Stimulated activated CD4-positive, alpha-beta T cell treated with anti-CD3 and anti-CD28 coated beads, TNF-alpha, amount 100 ng/mL, for 1 hour (primary cell): Measurements from ENCODE around the gene PUM2.

Experiments
- DNase-seq, 3 donors: peaks; one replicate each; pipeline ENCODE4 v3.0.0-alpha.2; 2020; ENCODE audit warnings: low read depth in 3 of 3, low spot score in 1 of 3

The PUM2 gene

GRCh38 chr2:20218331-20219320 lies 132.0 kb downstream of the PUM2 start:
- DNase-seq: no peak

DNA sequence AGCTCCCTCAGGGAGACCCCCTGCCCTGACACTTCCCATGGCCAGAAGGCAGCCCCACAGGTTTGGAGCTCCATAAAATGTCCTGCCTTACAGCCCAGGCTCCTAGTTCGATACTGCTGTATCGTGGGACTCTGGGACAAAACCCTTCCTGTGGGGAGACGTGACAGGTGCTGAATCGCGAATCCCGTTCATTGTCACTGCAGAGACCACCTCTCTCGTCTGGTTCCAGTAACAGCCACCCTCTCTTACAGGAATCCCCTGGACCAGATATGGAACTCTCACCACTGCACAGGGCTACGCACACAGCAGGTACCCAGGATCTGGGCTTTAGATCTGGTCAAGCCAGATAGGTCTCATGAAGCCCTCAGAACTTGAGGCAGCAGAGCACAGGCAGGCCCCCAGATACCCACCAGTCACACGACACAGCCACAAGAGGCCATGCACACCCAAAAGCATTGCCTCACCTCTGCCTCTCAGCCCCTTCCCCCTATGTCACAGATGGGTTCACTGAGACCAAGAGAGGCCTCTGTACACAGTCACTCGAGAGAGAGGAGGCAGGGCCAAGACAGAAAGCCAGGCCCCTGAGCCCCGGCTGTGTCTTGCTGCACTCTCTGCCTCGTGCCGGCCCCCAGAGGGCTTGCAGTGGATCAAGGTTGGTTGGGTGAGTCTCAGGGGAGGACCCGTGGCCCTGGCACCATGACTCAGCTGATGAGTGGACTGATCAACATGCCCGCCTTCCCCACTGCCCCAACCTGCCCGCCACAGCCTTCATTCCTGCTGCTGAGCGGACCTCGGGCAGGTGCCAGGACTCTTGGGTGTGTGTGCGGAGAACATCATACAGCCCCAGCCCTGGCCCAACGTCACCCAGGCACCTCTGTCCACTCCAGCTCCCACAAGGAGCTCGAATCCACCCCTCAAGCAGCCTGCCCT lies 133.3 kb downstream of the PUM2 start:
- DNase-seq: no peak

GRCh38 chr2:20216130-20217025 lies 134.3 kb downstream of the PUM2 start:
- no peak for DNase-seq

DNA sequence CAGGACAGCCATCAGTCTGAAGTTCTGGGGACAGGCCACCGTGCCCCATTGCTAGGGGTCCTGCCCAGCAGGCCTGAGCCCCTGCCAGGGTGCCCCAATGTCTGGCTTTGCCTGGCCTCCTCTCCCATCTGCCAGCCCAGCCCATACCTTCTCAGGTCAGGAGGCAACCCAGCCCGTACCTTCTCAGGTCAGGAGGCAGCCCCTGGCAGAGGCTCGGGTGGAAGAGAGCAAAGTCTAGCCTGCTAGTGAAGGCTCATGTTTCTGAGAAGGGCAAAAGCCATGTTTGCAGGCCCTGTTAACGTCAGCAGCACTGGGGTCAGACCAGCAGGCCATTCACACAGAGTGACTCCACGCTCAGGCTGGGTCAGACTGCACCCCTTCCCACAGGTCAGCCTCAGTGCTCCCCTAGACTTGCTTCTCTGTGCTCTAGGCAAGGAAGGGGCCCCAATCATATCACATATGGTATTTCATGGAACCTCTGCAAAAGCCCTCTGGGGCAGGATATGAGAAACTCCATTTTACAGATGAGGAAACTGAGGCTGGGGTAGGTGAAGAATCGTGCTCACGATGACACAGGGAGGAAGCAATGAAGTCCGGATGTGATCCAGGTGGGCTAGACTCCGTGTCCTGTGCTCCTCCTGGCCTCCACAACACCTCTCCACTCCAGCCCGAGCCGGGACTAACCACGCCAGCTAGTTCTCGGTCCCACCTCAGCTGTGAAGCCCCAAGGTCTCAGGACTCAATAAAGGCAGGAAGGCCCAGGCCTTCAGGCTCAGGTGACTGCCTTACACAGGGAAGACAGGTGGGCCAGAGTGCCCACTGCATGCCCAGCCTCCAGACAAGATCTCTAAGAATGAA lies 135.2 kb downstream of the PUM2 start:
- no peak for DNase-seq

GRCh38 chr2:20214566-20215182 lies 136.0 kb downstream of the PUM2 start:
- no peak for DNase-seq

DNA sequence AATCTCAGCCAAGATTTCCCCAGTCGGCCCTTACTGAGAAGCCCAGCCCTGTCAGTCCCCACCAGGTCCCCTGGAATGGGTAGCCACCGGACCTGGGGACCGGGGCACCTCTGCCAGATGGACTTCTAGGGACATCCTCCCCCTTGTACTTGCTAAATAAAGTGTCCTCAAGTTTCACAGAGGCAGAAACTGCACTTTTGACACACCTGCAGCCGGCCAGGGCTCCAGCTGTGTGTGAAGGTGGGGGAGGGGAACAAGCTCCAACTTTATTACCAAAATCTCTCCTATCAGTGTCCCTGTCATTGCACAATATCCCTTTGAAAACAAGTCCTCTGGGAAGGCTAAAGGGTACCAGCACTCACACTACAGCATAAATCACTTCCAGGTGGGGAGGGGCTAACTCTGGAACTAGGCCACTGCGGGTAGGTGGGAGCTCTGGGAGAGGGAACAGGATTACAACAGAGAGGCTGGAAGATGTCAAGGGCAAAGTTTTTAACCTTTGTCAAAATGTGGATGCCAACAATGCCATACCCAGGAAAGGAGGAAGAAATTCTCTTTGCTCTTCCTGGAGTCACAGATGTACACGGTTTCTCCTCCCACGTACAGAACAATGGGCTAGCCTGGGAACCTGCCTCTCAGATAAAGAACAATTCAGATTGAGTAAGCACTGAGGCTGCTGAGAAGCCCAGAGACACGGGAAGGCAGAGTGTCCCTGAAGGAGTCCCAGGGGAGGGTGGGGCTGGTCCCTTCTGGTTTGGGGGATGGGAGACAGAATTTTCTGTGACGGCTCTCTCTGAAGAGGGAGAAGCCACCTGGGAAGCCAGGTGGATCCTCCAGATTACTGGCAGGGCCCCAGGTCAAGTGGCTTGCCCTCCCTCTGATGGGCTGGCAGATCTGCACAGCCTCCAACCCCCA lies 136.7 kb downstream of the PUM2 start:
- no peak for DNase-seq

DNA sequence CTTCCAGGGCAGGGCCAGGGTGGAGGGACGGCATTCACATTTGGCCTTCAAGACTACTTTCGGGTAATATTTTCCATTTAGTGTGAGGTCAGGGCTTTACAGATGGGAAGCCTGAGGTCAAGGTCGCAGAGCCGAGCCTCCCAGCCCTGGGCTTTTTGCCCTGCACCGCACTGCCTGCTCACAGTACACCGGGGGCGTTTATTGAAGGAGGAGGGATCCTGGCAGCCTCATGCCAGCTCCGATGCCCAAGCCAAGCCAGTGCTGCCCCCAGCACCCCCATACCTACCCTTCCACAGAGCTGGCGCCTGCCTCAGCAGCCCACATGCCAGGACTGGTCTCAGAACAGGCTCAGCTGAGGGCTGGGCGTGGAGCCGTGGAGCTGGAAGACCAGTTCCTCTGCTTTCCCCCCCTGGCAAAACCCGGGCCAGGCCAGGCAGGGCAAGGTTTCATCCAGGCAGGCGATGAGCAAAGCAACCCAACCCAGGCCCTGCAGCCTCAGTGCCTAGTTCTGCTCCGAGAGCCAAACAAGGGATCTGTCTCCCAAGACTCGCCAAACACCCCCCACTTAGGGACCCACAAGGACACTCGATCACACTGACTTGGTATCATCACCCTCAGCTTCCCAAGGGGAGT lies 137.7 kb downstream of the PUM2 start:
- DNase-seq: no peak

GRCh38 chr2:20212459-20212870 lies 138.2 kb downstream of the PUM2 start:
- no peak for DNase-seq

- DNase-seq: no peak
Observed at GRCh38 chr2:20211860-20212458, 138.7 kb downstream of the PUM2 start.

- DNase-seq: no peak
Observed at GRCh38 chr2:20211420-20211819, 139.2 kb downstream of the PUM2 start.

GRCh38 chr2:20210462-20210861 lies 140.2 kb downstream of the PUM2 start:
- no peak for DNase-seq

- no peak for DNase-seq
Observed at GRCh38 chr2:20209373-20210109, 141.1 kb downstream of the PUM2 start.

DNA sequence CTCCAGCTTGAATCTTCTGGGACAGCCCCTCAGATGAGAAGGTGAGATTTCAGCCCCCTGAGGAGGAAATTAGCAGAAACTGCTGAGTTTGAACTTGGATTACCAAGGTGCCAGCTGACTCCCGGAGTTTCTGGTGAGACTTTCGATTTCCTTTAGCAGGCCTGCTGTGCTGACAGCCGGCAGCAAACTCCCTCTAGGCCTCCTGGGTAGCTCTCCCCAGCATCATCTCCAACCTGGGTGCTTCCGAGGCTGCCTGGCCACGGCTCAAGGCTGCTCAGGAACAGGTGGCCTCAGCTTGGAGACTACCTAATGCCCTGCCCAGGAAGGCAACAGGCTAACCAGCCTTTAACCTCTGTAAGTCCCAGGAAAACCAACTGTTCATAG lies 142.2 kb downstream of the PUM2 start:
- DNase-seq: no peak

DNA sequence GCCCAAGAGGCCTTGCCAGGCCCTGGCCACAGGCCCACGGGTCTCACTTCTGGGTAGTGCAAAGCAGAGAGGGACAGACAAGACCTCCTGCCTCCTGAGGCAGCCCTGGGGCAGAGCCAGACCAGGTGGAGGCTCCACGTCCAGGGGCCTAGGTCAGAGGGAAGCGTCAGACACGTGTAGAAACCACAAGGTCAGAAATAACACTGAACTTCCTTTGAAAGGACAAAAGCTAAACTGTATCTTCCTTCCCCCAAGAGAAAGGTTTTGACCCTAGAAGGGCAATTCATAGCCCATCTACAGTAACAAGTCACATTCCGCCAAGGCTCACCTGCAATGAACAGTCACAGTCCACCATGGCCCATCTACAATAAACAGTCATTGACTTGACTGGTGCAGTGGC lies 143.6 kb downstream of the PUM2 start:
- no peak for DNase-seq

GRCh38 chr2:20205915-20206524 lies 144.6 kb downstream of the PUM2 start:
- no peak for DNase-seq

- DNase-seq: no peak
Observed at GRCh38 chr2:20205069-20205468, 145.6 kb downstream of the PUM2 start.
